Fibroblast of villous mesenchyme (primary cell): ENCODE measurements around the gene MBTPS1. TPM values are rescaled to one million over a fixed set of nuclear protein-coding genes. Genes with fewer than 3 reads are reported as not detected.
A peak's percentile ranks its signal among the peaks of the same experiment; 100 is the strongest.

Experiments used
- DNase-seq: peaks from one replicate; pipeline ENCODE4 v3.0.0-alpha.2; 2010; ENCODE audit warnings: low read depth
- H3K4me3 ChIP-seq: 2 replicates; pipeline ENCODE4 v1.5.1; 2011; ENCODE audit warnings: low read depth, mild to moderate bottlenecking, low read length
- CTCF ChIP-seq: IDR thresholded peaks from 2 replicates; pipeline ENCODE4 v1.5.1; 2012; ENCODE audit warnings: low read depth, mild to moderate bottlenecking, low read length; ENCODE audit not compliant: insufficient read depth
- total RNA-seq: library from RNA; depleted of rRNA; stranded (reverse); fragments of >200 nt; gene quantifications from 2 replicates; pipeline ENCODE4 v1.2.3, GENCODE V29; 2012

Gene MBTPS1
- total RNA-seq, 1 donor, result 97.2 TPM

GRCh38 chr16:84085773-84086172 lies 31.0 kb downstream of the MBTPS1 start:
- TF ChIP-seq CTCF, result no peak
- no peak overlapping the region for H3K4me3 ChIP-seq
- no peak for DNase-seq

- no peak for DNase-seq
- no peak for TF ChIP-seq CTCF
- no peak overlapping the region for H3K4me3 ChIP-seq
Measured at GRCh38 chr16:84085271-84085667, 31.5 kb downstream of the MBTPS1 start.

- H3K4me3 ChIP-seq, result no peak overlapping the region
- peak; percentile 86 for TF ChIP-seq CTCF
- peak; percentile 70 for DNase-seq
Measured at GRCh38 chr16:84084570-84085270, 32.0 kb downstream of the MBTPS1 start.

- TF ChIP-seq CTCF, result no peak
- H3K4me3 ChIP-seq, result no peak overlapping the region
- DNase-seq, result no peak
Measured at GRCh38 chr16:84082835-84083569, 33.7 kb downstream of the MBTPS1 start.

GRCh38 chr16:84082110-84082509 lies 34.6 kb downstream of the MBTPS1 start:
- H3K4me3 ChIP-seq, result no peak overlapping the region
- no peak for TF ChIP-seq CTCF
- no peak for DNase-seq

- no peak for TF ChIP-seq CTCF
- DNase-seq, result no peak
- H3K4me3 ChIP-seq, result no peak overlapping the region
Measured at GRCh38 chr16:84081446-84081989, 35.2 kb downstream of the MBTPS1 start.

GRCh38 chr16:84080813-84081212 lies 35.9 kb downstream of the MBTPS1 start:
- no peak for DNase-seq
- H3K4me3 ChIP-seq, result no peak overlapping the region
- TF ChIP-seq CTCF, result no peak
